K562 (cell line): ENCODE measurements around the gene SFRP5. TPM values are rescaled to one million over a fixed set of nuclear protein-coding genes. Genes with fewer than 3 reads are reported as not detected.

Experiments used
- ATAC-seq: fragments of 200-7000 bp; cut with Tn5 transposase; 3 replicates; pipeline ENCODE4 v1.9.1; 2020; ENCODE audit warnings: moderate library complexity
- BruUV-seq: library from RNA; stranded (reverse); fragments of 400-500 nt; replicated peaks from 2 replicates; lab custom pipeline; 2021; lab: Mats Ljungman, UMichigan
- CTCF ChIA-PET: fragments of 300-600 bp; formaldehyde crosslinking; extraction: SDS; loops from one replicate; lab custom pipeline; 2021; ENCODE audit warnings: low intra/inter-chr PET ratio; lab: Yijun Ruan, JAX
- POLR2A ChIA-PET: fragments of 300-600, 350-650 bp; sonication (Branson Sonifier 250); formaldehyde crosslinking; extraction: SDS; loops from one replicate; lab custom pipeline; 2021; ENCODE audit warnings: antibody characterized with exemption, inconsistent platforms; lab: Yijun Ruan, JAX
- DNase-seq, 4 experiments: peaks; one replicate each; pipeline versions ENCODE4 v3.0.0 to v3.0.0-alpha.2; 2011 to 2018; ENCODE audit warnings: low spot score in 3 of 4, mixed read lengths in 3 of 4; ENCODE audit errors: extremely low read depth in 1 of 4
- FAIRE-seq: peaks from 2 replicates; lab custom pipeline; 2011; peaks lifted over from hg19 to GRCh38; lab: Jason Lieb, UNC
- H2AFZ ChIP-seq: 2 replicates; pipeline ENCODE4 v1.6.0; 2011; ENCODE audit warnings: low read depth, low read length, control low read depth, inconsistent platforms
- H3K27ac ChIP-seq: fragments of 200-600 bp; 3 replicates; pipeline ENCODE4 v1.8.0; 2011; ENCODE audit warnings: low read depth, mild to moderate bottlenecking, control low read depth, inconsistent platforms, low read length, moderate library complexity, mixed read lengths; ENCODE audit errors: extremely low read depth
- H3K27me3 ChIP-seq, 2 experiments: fragments of 300-600 bp in 1 of 2; 2 replicates in 1 of 2; 3 replicates in 1 of 2; pipeline versions ENCODE4 v1.6.0 to v1.8.0; 2011; ENCODE audit warnings: inconsistent platforms in 2 of 2, low read length in 2 of 2, mild to moderate bottlenecking in 1 of 2, mixed read lengths in 1 of 2, moderate library complexity in 1 of 2; ENCODE audit not compliant: control insufficient read depth in 2 of 2, insufficient read depth in 2 of 2
- H3K36me3 ChIP-seq: fragments of 300-600 bp; 3 replicates; pipeline ENCODE4 v1.8.0; 2011; ENCODE audit warnings: mild to moderate bottlenecking, low read length, inconsistent platforms; ENCODE audit not compliant: control insufficient read depth, insufficient read depth
- H3K4me1 ChIP-seq, 2 experiments: fragments of 200-600 bp in 1 of 2; replicated peaks in 1 of 2; 2 replicates in 1 of 2; 3 replicates in 1 of 2; pipeline versions ENCODE4 v1.5.1 to v1.8.0; 2011; ENCODE audit warnings: inconsistent platforms in 2 of 2, low read length in 2 of 2, mild to moderate bottlenecking in 1 of 2, mixed read lengths in 1 of 2, moderate library complexity in 1 of 2; ENCODE audit not compliant: control insufficient read depth in 2 of 2, insufficient read depth in 2 of 2
- H3K4me2 ChIP-seq: 2 replicates; pipeline ENCODE4 v1.6.1; 2011; ENCODE audit warnings: low read length, control low read depth, inconsistent platforms, mixed read lengths; ENCODE audit not compliant: insufficient read depth
- H3K4me3 ChIP-seq: fragments of 200-600 bp; sonication (generic), shearing (Covaris generic); 2 replicates; pipeline ENCODE4 v1.5.1; 2016; ENCODE audit warnings: control low read depth, inconsistent platforms
- H3K79me2 ChIP-seq: fragments of 200-600 bp; 3 replicates; pipeline ENCODE4 v1.8.0; 2011; ENCODE audit warnings: low read length, inconsistent platforms; ENCODE audit not compliant: control insufficient read depth, insufficient read depth
- H3K9ac ChIP-seq, 2 experiments: 2 replicates each; pipeline versions ENCODE4 v1.6.0 to v1.6.1; 2011; ENCODE audit warnings: low read depth in 2 of 2, low read length in 2 of 2, control low read depth in 1 of 2, inconsistent platforms in 1 of 2, mild to moderate bottlenecking in 1 of 2, mixed read lengths in 1 of 2; ENCODE audit not compliant: insufficient read depth in 1 of 2
- H3K9me1 ChIP-seq: one replicate; pipeline ENCODE4 v1.6.0; 2011; ENCODE audit warnings: inconsistent platforms, mild to moderate bottlenecking, low read length, moderate library complexity; ENCODE audit not compliant: control insufficient read depth, insufficient read depth
- H3K9me3 ChIP-seq: replicated peaks from 2 replicates; pipeline ENCODE4 v1.5.1; 2011; ENCODE audit warnings: low read depth, low read length, inconsistent platforms; ENCODE audit not compliant: control insufficient read depth, insufficient read depth
- H4K20me1 ChIP-seq: replicated peaks from 2 replicates; pipeline ENCODE4 v1.6.1; 2011; ENCODE audit warnings: low read length, inconsistent platforms, mixed read lengths; ENCODE audit not compliant: control insufficient read depth, insufficient read depth
- CHD1 ChIP-seq: fragments of 200-600 bp; sonication (generic); IDR thresholded peaks from one replicate; pipeline ENCODE4 v1.6.1; 2012; ENCODE audit warnings: mild to moderate bottlenecking, moderate library complexity, low read length, inconsistent platforms
- HMBOX1 ChIP-seq: sonication (generic); IDR thresholded peaks from 2 replicates; pipeline ENCODE4 v1.6.1; 2016
- MEF2D ChIP-seq: conservative IDR thresholded peaks from 2 replicates; pipeline ENCODE4 v1.6.1; 2016; ENCODE audit warnings: low read depth, missing genetic modification characterization, missing compliant biosample characterization
- PHF21A ChIP-seq: fragments of 450-650 bp; IDR thresholded peaks from 2 replicates; pipeline ENCODE4 v1.6.1; 2017; ENCODE audit warnings: low read depth, borderline replicate concordance
- RBBP5 ChIP-seq: fragments of 200-600 bp; sonication (generic); IDR thresholded peaks from 2 replicates; pipeline ENCODE4 v1.6.1; 2012; ENCODE audit warnings: borderline replicate concordance, mild to moderate bottlenecking, low read length, control low read depth, inconsistent platforms; ENCODE audit not compliant: insufficient read depth, poor library complexity, severe bottlenecking
- TAF1 ChIP-seq: IDR thresholded peaks from 2 replicates; pipeline ENCODE4 v1.6.1; 2011; ENCODE audit warnings: mild to moderate bottlenecking, low read length, moderate library complexity; ENCODE audit not compliant: insufficient read depth, control insufficient read depth, severe bottlenecking; ENCODE audit errors: extremely low read depth
- TCF7 ChIP-seq: sonication (generic); IDR thresholded peaks from 2 replicates; pipeline ENCODE4 v1.6.1; 2016; ENCODE audit warnings: antibody characterized with exemption, borderline replicate concordance
- ZHX1 ChIP-seq: fragments of 150-350 bp; conservative IDR thresholded peaks from 2 replicates; pipeline ENCODE4 v1.6.1; 2014; ENCODE audit warnings: low read length
- ZKSCAN8 ChIP-seq: fragments of 200-800 bp; sonication (Bioruptor generic); IDR thresholded peaks from 2 replicates; pipeline ENCODE4 v1.6.1; 2016; ENCODE audit warnings: missing genetic modification characterization, missing compliant biosample characterization
- WGBS: fragments of 100-300 bp; shearing (Covaris generic); methylation state at CpG from one replicate; pipeline ENCODE4 v1.1.6; 2016; ENCODE audit warnings: low coverage, mixed read lengths; ENCODE audit not compliant: insufficient coverage; ENCODE audit errors: missing lambda C conversion rate; 5-methylcytosine and 5-hydroxymethylcytosine counted together
- in situ Hi-C: fragments of 300-500 bp; cut with MboI; formaldehyde crosslinking; loops from 4 replicates; pipeline ENCODE4 v1.15.0; 2018; ENCODE audit warnings: inconsistent platforms, mixed read lengths
- intact Hi-C: fragments of 100-400 bp; cut with micrococcal nuclease; formaldehyde crosslinking; loops from 2 replicates; pipeline ENCODE4 v1.14.2; 2022
- polyA plus RNA-seq, 8 experiments: library from polyadenylated mRNA; depleted of rRNA in 4 of 8; stranded (reverse) in 5 of 8; unstranded in 3 of 8; fragments of >200 nt; fragmentation: Nextera tagmentation in 2 of 8; fragmentation: Illumina TruSeq in 1 of 8; extraction: Ambion mirVana in 2 of 8; extraction: Trizol in 1 of 8; gene quantifications; 2 replicates each; pipeline versions ENCODE4 v1.2.1 to v1.2.3, GENCODE V29; 2011 to 2014; ENCODE audit warnings: inconsistent platforms in 1 of 8, missing spikeins in 1 of 8
- total RNA-seq, 7 experiments: library from RNA; depleted of rRNA in 6 of 7; stranded (reverse); fragments of >200 nt in 6 of 7; fragmentation: Illumina TruSeq in 2 of 7; extraction: Trizol in 2 of 7; gene quantifications; 2 replicates each; pipeline versions ENCODE4 v1.2.1 to v1.2.3, GENCODE V29; 2011 to 2021; ENCODE audit warnings: low replicate concordance in 1 of 7

The SFRP5 gene
- total and polyA plus RNA-seq, 9 of the 15 experiments (the other 6 are each of a cell fraction or from before 2014, with no cell fraction given), result 0.07 to 0.29 (median 0.13) TPM; not detected in 3

GRCh38 chr10:97737770-97738265 lies 34.0 kb downstream of the SFRP5 start:
- TF ChIP-seq MEF2D, result no peak
- no peak for TF ChIP-seq ZHX1
- TF ChIP-seq PHF21A, result no peak
- TF ChIP-seq CHD1, result peak; percentile 15
- peak; percentile 88 for TF ChIP-seq ZKSCAN8 (CRISPR knock-in tag)
- TF ChIP-seq HMBOX1, result no peak
- TF ChIP-seq TCF7, result no peak
- no peak for TF ChIP-seq TAF1
- peak; percentile 16 for TF ChIP-seq RBBP5
- ChIA-PET CTCF (no interaction called here), POLR2A (no interaction called here)
- peak in 1 of 4 experiments; percentile 32 for DNase-seq
- intact Hi-C loops, result no loop called here
- Histone ChIP-seq H3K4me2 (peak overlapping the region; percentile 92), H4K20me1 (peaks cover 6% of the 10 kb centered on the region; the same call in 1 of the 2 replicates), H3K27ac (peak overlapping the region; percentile 90), H3K27me3 (no peaks in the 10 kb centered on the region), H3K36me3 (peaks cover 25% of the 10 kb centered on the region), H2AFZ (peak overlapping the region; percentile 98; the same call in 1 of the 2 replicates), H3K9me1 (no peaks in the 10 kb centered on the region), H3K79me2 (peaks cover 50% of the 10 kb centered on the region), H3K4me3 (peak overlapping the region; percentile 84), H3K9ac (peak overlapping the region; percentile 94 to 97), H3K9me3 (no peaks in the 10 kb centered on the region; the same call in 1 of the 2 replicates), H3K4me1 (peaks cover 17 to 23% of the 10 kb centered on the region in 2 experiments; a peak in 4 of 5 replicates)
- no TSS peak for BruUV-seq
- peak; percentile 19 for FAIRE-seq
- WGBS, result 4% methylated on average over 13 of the region's 14 CpGs
- in situ Hi-C loops, result no loop called here
- ATAC-seq, result peak; percentile 57
